ENCODE measurements around the gene RSKR.
"Not testable (repeated sequence)": the region's sequence is repeated elsewhere in the genome, so short reads cannot be mapped to it uniquely, and the experiment has no call there.

Gene RSKR

GRCh38 chr17:28597606-28598383, 16.2 kb downstream of the RSKR start:
- peak overlapping the region; percentile 84 for H3K9ac ChIP-seq (ENCODE audit: low read length)
- H3K4me3 ChIP-seq (ENCODE audit: low read length): peak overlapping the region; percentile 68
- no peaks in the 10 kb centered on the region for H3K9me3 ChIP-seq (ENCODE audit: control insufficient read depth, low read depth, low read length)
- H3K4me1 ChIP-seq (ENCODE audit: control insufficient read depth, low read depth, low read length): peaks cover 3% of the 10 kb centered on the region
- no peaks in the 10 kb centered on the region for H3K27me3 ChIP-seq (ENCODE audit: control insufficient read depth, insufficient read depth, low read length)
- H3K27ac ChIP-seq (ENCODE audit: low read length): no peak overlapping the region
- peaks cover 6% of the 10 kb centered on the region for H3K36me3 ChIP-seq (ENCODE audit: control insufficient read depth, low read depth, low read length)

DNA sequence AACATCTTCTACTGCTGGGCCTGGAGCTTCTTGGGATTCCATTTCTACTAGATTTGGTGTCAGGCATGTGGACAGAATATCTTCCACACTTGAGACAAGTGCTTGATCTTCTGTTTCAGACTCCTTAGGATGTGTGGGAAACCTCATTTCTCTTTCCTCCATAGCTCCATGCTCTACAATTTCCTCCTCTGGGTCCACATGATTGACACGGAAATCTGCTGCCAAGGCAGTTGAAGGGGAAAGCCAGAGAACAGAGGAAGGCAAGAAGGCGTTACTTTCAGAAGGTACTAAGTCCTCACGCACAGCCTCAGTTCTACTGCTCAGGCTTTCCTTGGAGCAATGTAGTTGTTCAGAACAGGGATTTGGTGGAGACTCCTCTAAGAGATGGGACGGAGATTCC, 21.7 kb downstream of the RSKR start:
- no peak overlapping the region for H3K4me3 ChIP-seq (ENCODE audit: low read length)
- H3K4me1 ChIP-seq (ENCODE audit: control insufficient read depth, low read depth, low read length): no peaks in the 10 kb centered on the region
- no peaks in the 10 kb centered on the region for H3K9me3 ChIP-seq (ENCODE audit: control insufficient read depth, low read depth, low read length)
- no peaks in the 10 kb centered on the region for H3K27me3 ChIP-seq (ENCODE audit: control insufficient read depth, insufficient read depth, low read length)
- no peak overlapping the region for H3K27ac ChIP-seq (ENCODE audit: low read length)
- peaks cover 49% of the 10 kb centered on the region for H3K36me3 ChIP-seq (ENCODE audit: control insufficient read depth, low read depth, low read length)
- H3K9ac ChIP-seq (ENCODE audit: low read length): no peak overlapping the region

DNA sequence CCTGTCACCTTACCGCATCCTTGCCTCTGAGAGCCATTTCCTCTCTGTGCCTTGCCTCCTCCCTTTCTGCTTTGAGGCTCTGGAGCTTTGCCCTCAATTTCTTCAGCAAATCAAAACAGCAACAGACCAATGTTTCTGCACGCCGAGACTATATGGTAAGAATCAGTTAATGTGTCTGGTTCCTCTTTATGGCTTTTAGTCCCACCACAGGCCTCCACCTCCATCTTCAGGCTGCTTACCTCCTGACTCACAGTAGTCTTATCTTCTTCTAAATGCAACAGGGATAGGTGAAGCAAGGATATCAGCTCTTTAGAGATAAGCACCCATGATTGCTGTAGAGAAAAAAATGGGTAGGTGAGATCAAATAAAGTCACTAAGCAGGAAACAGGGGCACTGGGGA, 28.1 kb downstream of the RSKR start:
- no peak overlapping the region for H3K9ac ChIP-seq (ENCODE audit: low read length)
- H3K4me1 ChIP-seq (ENCODE audit: control insufficient read depth, low read depth, low read length): no peaks in the 10 kb centered on the region
- no peak overlapping the region for H3K4me3 ChIP-seq (ENCODE audit: low read length)
- no peaks in the 10 kb centered on the region for H3K9me3 ChIP-seq (ENCODE audit: control insufficient read depth, low read depth, low read length)
- no peaks in the 10 kb centered on the region for H3K27me3 ChIP-seq (ENCODE audit: control insufficient read depth, insufficient read depth, low read length)
- H3K36me3 ChIP-seq (ENCODE audit: control insufficient read depth, low read depth, low read length): peaks cover 77% of the 10 kb centered on the region
- no peak overlapping the region for H3K27ac ChIP-seq (ENCODE audit: low read length)

GRCh38 chr17:28584434-28584833, 29.6 kb downstream of the RSKR start:
- Histone ChIP-seq H3K4me1 (ENCODE audit: control insufficient read depth, low read depth, low read length) (no peaks in the 10 kb centered on the region), H3K9me3 (ENCODE audit: control insufficient read depth, low read depth, low read length) (no peaks in the 10 kb centered on the region), H3K36me3 (ENCODE audit: control insufficient read depth, low read depth, low read length) (peaks cover 80% of the 10 kb centered on the region), H3K9ac (ENCODE audit: low read length) (no peak overlapping the region), H3K27ac (ENCODE audit: low read length) (no peak overlapping the region), H3K27me3 (ENCODE audit: control insufficient read depth, insufficient read depth, low read length) (no peaks in the 10 kb centered on the region), H3K4me3 (ENCODE audit: low read length) (no peak overlapping the region)

GRCh38 chr17:28582513-28582912, 31.5 kb downstream of the RSKR start:
- Histone ChIP-seq H3K9ac (ENCODE audit: low read length) (no peak overlapping the region), H3K27ac (ENCODE audit: low read length) (no peak overlapping the region), H3K36me3 (ENCODE audit: control insufficient read depth, low read depth, low read length) (peaks cover 86% of the 10 kb centered on the region), H3K4me1 (ENCODE audit: control insufficient read depth, low read depth, low read length) (peaks cover 2% of the 10 kb centered on the region), H3K9me3 (ENCODE audit: control insufficient read depth, low read depth, low read length) (no peaks in the 10 kb centered on the region), H3K4me3 (ENCODE audit: low read length) (no peak overlapping the region), H3K27me3 (ENCODE audit: control insufficient read depth, insufficient read depth, low read length) (no peaks in the 10 kb centered on the region)

GRCh38 chr17:28580959-28581358, 33.0 kb downstream of the RSKR start:
- no peak overlapping the region for H3K27ac ChIP-seq (ENCODE audit: low read length)
- no peaks in the 10 kb centered on the region for H3K9me3 ChIP-seq (ENCODE audit: control insufficient read depth, low read depth, low read length)
- peaks cover 83% of the 10 kb centered on the region for H3K36me3 ChIP-seq (ENCODE audit: control insufficient read depth, low read depth, low read length)
- H3K27me3 ChIP-seq (ENCODE audit: control insufficient read depth, insufficient read depth, low read length): peaks cover 2% of the 10 kb centered on the region
- no peak overlapping the region for H3K9ac ChIP-seq (ENCODE audit: low read length)
- no peak overlapping the region for H3K4me3 ChIP-seq (ENCODE audit: low read length)
- H3K4me1 ChIP-seq (ENCODE audit: control insufficient read depth, low read depth, low read length): peaks cover 8% of the 10 kb centered on the region

GRCh38 chr17:28579526-28579925, 34.5 kb downstream of the RSKR start:
- Histone ChIP-seq H3K9ac (ENCODE audit: low read length) (no peak overlapping the region), H3K4me1 (ENCODE audit: control insufficient read depth, low read depth, low read length) (peaks cover 8% of the 10 kb centered on the region), H3K27ac (ENCODE audit: low read length) (no peak overlapping the region), H3K36me3 (ENCODE audit: control insufficient read depth, low read depth, low read length) (peaks cover 69% of the 10 kb centered on the region), H3K9me3 (ENCODE audit: control insufficient read depth, low read depth, low read length) (no peaks in the 10 kb centered on the region), H3K4me3 (ENCODE audit: low read length) (no peak overlapping the region), H3K27me3 (ENCODE audit: control insufficient read depth, insufficient read depth, low read length) (peaks cover 7% of the 10 kb centered on the region)

GRCh38 chr17:28578246-28579195, 35.5 kb downstream of the RSKR start:
- Histone ChIP-seq H3K9me3 (ENCODE audit: control insufficient read depth, low read depth, low read length) (no peaks in the 10 kb centered on the region), H3K27ac (ENCODE audit: low read length) (no peak overlapping the region), H3K4me3 (ENCODE audit: low read length) (no peak overlapping the region), H3K27me3 (ENCODE audit: control insufficient read depth, insufficient read depth, low read length) (peaks cover 7% of the 10 kb centered on the region), H3K36me3 (ENCODE audit: control insufficient read depth, low read depth, low read length) (peaks cover 59% of the 10 kb centered on the region), H3K4me1 (ENCODE audit: control insufficient read depth, low read depth, low read length) (peaks cover 8% of the 10 kb centered on the region), H3K9ac (ENCODE audit: low read length) (no peak overlapping the region)

DNA sequence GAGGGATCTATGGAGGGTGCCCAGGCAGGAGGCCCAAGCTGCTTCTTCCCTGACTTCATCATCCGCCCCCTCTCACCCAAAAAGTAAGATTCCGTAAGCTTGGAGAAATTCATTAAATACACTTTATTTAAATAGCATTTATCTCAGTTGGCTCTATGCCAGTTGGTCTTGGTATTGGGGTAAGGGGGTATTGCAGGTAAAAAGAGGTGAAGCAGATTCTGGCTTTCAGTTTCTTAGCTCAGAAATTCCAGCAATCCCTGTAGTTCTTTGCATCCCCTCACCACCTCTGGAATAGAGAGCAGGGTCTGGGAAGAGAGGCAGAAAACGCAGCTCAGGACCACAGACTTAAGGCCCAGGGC, 36.5 kb downstream of the RSKR start:
- Histone ChIP-seq H3K36me3 (ENCODE audit: control insufficient read depth, low read depth, low read length) (peaks cover 48% of the 10 kb centered on the region), H3K27ac (ENCODE audit: low read length) (no peak overlapping the region), H3K27me3 (ENCODE audit: control insufficient read depth, insufficient read depth, low read length) (peaks cover 11% of the 10 kb centered on the region)

DNA sequence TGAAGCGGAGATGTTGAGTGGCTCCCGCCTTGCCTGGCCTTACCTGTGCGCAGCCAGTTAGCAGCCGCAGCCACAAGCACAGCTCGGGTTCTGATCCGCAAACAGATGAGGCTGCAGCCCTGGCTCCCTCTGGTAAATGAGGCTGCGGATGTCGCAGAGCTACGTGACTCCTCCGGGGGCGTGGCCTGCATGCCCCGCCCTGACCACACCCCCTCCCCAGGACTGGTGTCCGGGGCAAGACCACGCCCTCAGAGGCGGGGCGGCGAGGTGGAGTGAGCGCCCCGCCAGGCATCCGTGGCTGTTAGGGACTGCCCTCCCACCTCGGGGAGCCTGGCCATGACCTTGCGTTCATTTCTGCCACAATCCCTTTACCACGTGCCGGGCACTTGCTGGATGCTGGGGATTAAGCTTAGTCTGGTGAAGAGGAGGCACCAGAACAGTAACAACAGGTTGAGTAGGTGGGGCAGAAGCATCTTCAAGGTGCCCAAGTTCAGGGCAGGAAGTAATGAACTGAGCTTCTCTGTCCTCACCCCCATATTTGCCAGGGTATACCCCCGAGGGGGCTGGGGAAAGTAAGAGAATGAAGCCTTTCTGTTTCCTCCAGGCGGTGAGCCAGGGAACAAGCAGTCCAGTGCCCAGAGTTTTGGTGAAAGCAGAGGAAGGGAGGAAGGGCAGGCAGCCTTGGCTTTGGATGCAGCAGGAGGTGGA, 37.1 kb downstream of the RSKR start, which contains the start of gene ALDOC:
Gene ALDOC, minus strand, starts transcription at position 138 of the 708 bp plus-strand sequence. CDS start 1,363 bp downstream, outside the sequence.
- H3K4me3 ChIP-seq (ENCODE audit: low read length): peak within 1 kb of the TSS; percentile 46
- H3K36me3 ChIP-seq (ENCODE audit: control insufficient read depth, low read depth, low read length): peaks cover 43% of the 10 kb centered on the region
- peaks cover 8% of the 10 kb centered on the region for H3K4me1 ChIP-seq (ENCODE audit: control insufficient read depth, low read depth, low read length)
- H3K27me3 ChIP-seq (ENCODE audit: control insufficient read depth, insufficient read depth, low read length): peaks cover 16% of the 10 kb centered on the region
- no peak within 1 kb of the TSS for H3K9ac ChIP-seq (ENCODE audit: low read length)
- H3K9me3 ChIP-seq (ENCODE audit: control insufficient read depth, low read depth, low read length): no peaks in the 10 kb centered on the region
- H3K27ac ChIP-seq (ENCODE audit: low read length): no peak within 1 kb of the TSS

More for the DNA sequence above, 36.5 kb downstream of the RSKR start:
- Histone ChIP-seq H3K9me3 (ENCODE audit: control insufficient read depth, low read depth, low read length) (no peaks in the 10 kb centered on the region), H3K4me1 (ENCODE audit: control insufficient read depth, low read depth, low read length) (peaks cover 8% of the 10 kb centered on the region), H3K9ac (ENCODE audit: low read length) (no peak overlapping the region), H3K4me3 (ENCODE audit: low read length) (no peak overlapping the region)

DNA sequence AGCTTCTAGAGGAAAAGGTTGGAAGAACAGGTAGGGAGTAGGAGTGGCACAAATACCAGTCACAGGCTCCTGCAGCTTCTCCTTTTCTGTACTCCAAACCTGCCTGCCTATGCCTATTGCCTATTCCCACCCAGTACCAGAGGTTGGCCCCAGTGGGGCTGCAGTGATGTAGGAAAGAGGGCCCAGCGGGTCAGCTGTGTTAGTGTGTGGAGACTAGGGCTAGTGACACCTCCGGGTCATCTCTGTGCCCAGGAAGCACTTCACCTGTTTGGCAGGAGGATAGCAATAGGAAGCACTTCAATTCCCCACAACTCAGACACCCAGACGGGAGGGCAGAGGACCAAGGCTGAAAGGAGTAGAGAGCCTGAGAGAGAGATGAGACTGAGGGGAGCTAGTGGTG, 38.0 kb downstream of the RSKR start:
- not testable (repeated sequence) for H3K27ac ChIP-seq (ENCODE audit: low read length); H3K4me1 ChIP-seq (ENCODE audit: control insufficient read depth, low read depth, low read length); H3K9me3 ChIP-seq (ENCODE audit: control insufficient read depth, low read depth, low read length); H3K9ac ChIP-seq (ENCODE audit: low read length)
- H3K36me3 ChIP-seq (ENCODE audit: control insufficient read depth, low read depth, low read length): peaks cover 39% of the 10 kb centered on the region
- H3K27me3 ChIP-seq (ENCODE audit: control insufficient read depth, insufficient read depth, low read length): peaks cover 16% of the 10 kb centered on the region
- H3K4me3 ChIP-seq (ENCODE audit: low read length): peak overlapping the region; percentile 25
